ENCODE data around the gene GPSM3. TPM values are rescaled to one million over a fixed set of nuclear protein-coding genes. Genes with fewer than 3 reads are reported as not detected.
"Not testable (repeated sequence)": the region's sequence is repeated elsewhere in the genome, so short reads cannot be mapped to it uniquely, and the experiment has no call there.

The GPSM3 gene
- total RNA-seq, 1 donor from 2014 or later, result 199 TPM

- peak overlapping the region; percentile 83 for H3K27ac Mint-ChIP-seq
- peaks cover 69% of the 10 kb centered on the region for H3K4me1 Mint-ChIP-seq
- DNase-seq, result no peak
- H3K9me3 Mint-ChIP-seq, result no peaks in the 10 kb centered on the region
- H3K4me3 Mint-ChIP-seq, result peak overlapping the region; percentile 91
- no peak for TF ChIP-seq CTCF (IDR thresholded peaks at IDR 0.05)
- POLR2A ChIA-PET, result interaction anchor here (0.6 to 5.2 kb wide), 4 partner anchors 10 to 783 kb away, joined by 3 to 102 read pairs (median 3); partner anchors contain the start of genes AGPAT1 and RNF5
- no peaks in the 10 kb centered on the region for H3K27me3 Mint-ChIP-seq
- ATAC-seq (ENCODE audit: low read depth), result no peak
- H3K36me3 Mint-ChIP-seq (ENCODE audit: low read depth), result peaks cover 64% of the 10 kb centered on the region
- intact Hi-C loops (cut with micrococcal nuclease), result no loop called here
- CTCF ChIA-PET, result interaction anchor here (1.3 kb wide), 1 partner anchor 69 kb away, joined by 3 read pairs; no protein-coding TSS in a partner anchor
Observed at GRCh38 chr6:32188381-32189068, 3.9 kb downstream of the GPSM3 start.

DNA sequence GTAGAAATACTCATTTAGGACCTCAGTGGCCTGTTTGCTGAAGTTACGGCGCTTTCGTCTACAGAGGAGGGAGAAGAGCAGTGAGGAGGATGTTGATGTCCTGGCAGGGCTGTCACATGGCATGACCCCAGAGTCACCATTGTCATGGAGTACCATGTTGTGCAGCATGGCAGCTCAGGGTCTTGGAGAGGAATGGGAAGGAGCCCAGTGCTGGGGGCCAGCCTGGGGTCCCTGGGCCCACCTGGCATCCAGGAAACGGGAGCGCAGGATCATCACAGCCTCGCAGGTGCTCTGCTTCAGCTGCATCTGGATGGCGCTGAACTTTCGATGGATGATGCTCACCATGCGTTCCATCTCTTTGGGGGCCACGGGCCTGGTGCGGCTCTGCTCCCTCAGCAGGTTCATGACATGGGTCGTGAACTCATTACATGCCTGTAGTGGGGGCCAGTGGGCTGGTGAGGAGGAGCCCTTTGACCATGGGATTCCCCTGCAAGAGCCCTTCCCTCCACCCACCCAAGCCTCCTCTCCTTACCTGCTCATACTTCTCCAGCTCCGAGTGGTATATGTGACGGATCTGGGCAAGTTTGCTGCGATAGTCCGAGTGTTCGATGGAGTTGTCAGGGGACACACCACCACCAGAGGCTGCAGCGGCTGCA lies 4.6 kb downstream of the GPSM3 start:
- intact Hi-C loops (cut with micrococcal nuclease); H3K9me3 Mint-ChIP-seq; H3K27me3 Mint-ChIP-seq; ATAC-seq (ENCODE audit: low read depth); DNase-seq: not testable (repeated sequence)
- Mint-ChIP-seq H3K4me1 (peaks cover 62% of the 10 kb centered on the region), H3K27ac (peak overlapping the region; percentile 77), H3K36me3 (ENCODE audit: low read depth) (peaks cover 70% of the 10 kb centered on the region), H3K4me3 (peak overlapping the region; percentile 91)
- ChIA-PET CTCF (interaction anchor here (0.7 to 1.3 kb wide), 2 partner anchors 69 to 519 kb away, joined by 3 read pairs; no protein-coding TSS in a partner anchor), POLR2A (interaction anchor here (0.6 to 1.4 kb wide), 6 partner anchors 8 to 888 kb away, joined by 3 to 8 read pairs (median 4); partner anchors contain the start of genes FKBPL and HLA-DPB1)

DNA sequence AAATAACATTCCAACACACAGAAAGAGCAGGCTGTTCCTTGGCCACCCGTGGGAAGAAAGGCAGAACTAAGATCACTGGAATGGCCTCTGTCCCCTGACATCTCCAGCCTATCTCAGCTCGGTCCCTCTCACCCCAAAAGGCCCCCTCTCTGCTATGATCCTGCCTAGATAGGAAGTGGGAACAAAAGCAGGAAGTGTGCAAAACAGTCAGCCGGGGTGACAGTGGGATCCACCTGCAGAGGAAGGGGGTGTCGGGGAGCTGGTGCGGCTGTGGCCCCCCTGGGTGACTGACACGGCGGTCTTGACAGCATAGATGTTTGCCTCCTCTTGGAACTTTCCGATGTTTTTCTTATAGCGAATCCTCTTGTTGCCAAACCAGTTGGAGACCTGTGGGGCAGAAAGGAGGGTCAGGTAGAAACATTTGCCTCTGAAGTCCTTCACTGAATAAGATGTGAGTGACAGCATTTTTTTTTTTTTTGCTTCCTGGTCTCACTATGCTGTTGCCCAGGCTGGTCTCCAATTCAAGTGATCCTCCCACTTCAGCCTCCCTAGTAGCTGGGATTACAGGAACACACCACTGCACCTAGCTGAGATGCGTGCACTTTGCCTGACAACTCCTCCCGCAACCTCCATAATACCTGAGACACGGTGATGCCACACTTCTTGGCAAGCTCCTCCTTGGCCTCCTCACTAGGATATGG lies 5.3 kb downstream of the GPSM3 start:
- no peak for TF ChIP-seq CTCF (IDR thresholded peaks at IDR 0.05)

DNA sequence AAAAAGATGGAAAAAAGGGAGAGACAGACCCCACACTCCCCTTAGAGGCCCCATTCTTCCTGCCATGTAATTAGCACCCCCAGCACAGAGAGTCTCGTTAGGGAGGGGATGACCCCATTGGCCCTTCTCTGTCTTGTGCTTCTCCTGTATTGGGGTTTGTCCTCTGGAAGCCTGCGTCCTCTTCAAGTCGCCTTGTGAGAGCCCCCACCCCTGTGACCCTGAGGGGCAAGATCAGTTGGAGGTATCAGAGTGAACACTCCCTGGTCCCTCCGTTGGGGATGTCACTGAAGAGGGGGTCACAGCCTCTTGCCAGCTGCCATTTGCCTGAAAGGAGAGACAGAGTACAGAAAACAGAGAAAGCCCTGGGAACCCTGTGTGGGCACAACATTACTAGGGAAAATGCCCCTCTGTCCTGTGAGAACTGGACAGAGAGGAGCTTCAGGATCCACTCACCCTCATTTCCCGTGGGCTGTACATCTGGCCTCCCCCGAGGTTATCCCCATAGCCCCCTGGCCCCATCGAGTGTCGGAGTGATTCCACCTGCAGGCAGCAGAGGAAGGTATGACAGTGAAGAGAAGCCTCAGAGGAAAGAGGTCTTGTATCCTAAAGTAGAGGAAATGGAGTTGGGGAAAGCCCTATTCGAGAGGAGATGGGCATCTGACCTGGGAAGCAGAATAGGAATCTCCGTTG lies 6.1 kb downstream of the GPSM3 start:
- peaks cover 49% of the 10 kb centered on the region for H3K4me1 Mint-ChIP-seq
- ATAC-seq (ENCODE audit: low read depth); CTCF ChIA-PET; H3K27me3 Mint-ChIP-seq; H3K9me3 Mint-ChIP-seq; intact Hi-C loops (cut with micrococcal nuclease); DNase-seq: not testable (repeated sequence)
- H3K36me3 Mint-ChIP-seq (ENCODE audit: low read depth), result peaks cover 72% of the 10 kb centered on the region
- POLR2A ChIA-PET, result interaction anchor here (0.7 to 1.4 kb wide), 3 partner anchors 10 to 34 kb away, joined by 5 to 8 read pairs (median 5); no protein-coding TSS in a partner anchor
- peak overlapping the region; percentile 36 for H3K4me3 Mint-ChIP-seq
- peak overlapping the region; percentile 77 for H3K27ac Mint-ChIP-seq

More for the DNA sequence above, 5.3 kb downstream of the GPSM3 start:
- peak overlapping the region; percentile 8 for H3K4me3 Mint-ChIP-seq
- peaks cover 70% of the 10 kb centered on the region for H3K36me3 Mint-ChIP-seq (ENCODE audit: low read depth)
- peak overlapping the region; percentile 77 for H3K27ac Mint-ChIP-seq
- intact Hi-C loops (cut with micrococcal nuclease), result no loop called here
- no peaks in the 10 kb centered on the region for H3K27me3 Mint-ChIP-seq
- no peaks in the 10 kb centered on the region for H3K9me3 Mint-ChIP-seq
- ATAC-seq (ENCODE audit: low read depth), result no peak
- H3K4me1 Mint-ChIP-seq, result peaks cover 56% of the 10 kb centered on the region
- DNase-seq, result no peak
- CTCF ChIA-PET, result interaction anchor here (0.7 to 1.3 kb wide), 2 partner anchors 68 to 520 kb away, joined by 3 read pairs; no protein-coding TSS in a partner anchor
- POLR2A ChIA-PET, result interaction anchor here (0.7 to 1.4 kb wide), 4 partner anchors 8 to 889 kb away, joined by 3 to 8 read pairs (median 4); partner anchors contain the start of genes FKBPL and HLA-DPB1

DNA sequence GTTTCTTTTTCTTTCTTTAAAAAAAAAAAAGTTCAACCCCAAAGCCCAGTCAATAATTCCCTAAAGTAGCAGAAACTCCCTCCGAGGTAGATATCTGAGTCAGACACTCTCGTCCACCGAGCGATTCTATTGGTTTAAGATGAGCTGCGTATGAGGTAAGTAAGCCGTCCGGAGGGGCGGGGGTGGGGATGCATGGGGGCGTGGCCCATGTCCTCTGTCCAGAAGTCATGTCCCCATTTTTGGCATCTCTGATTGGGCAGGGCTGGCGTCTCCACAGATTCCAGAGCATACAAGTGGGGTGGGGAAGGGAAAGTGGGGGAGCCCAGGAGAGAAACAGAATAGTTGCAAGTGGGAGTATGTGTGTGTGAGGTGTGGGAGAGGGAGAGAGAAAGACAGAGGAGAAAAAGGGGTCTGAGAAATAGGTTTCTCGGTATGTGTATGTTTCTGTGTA lies 6.7 kb downstream of the GPSM3 start:
- CTCF ChIA-PET, result not testable (repeated sequence)
- H3K4me3 Mint-ChIP-seq, result peak overlapping the region; percentile 36

More for the DNA sequence above, 6.7 kb downstream of the GPSM3 start:
- peak; percentile 10 for ATAC-seq (ENCODE audit: low read depth)
- Mint-ChIP-seq H3K36me3 (ENCODE audit: low read depth) (peaks cover 74% of the 10 kb centered on the region), H3K4me1 (peaks cover 45% of the 10 kb centered on the region), H3K27ac (peak overlapping the region; percentile 77)
- POLR2A ChIA-PET, result interaction anchor here (0.6 to 1.2 kb wide), 3 partner anchors 9 to 1133 kb away, joined by 3 to 5 read pairs (median 5); no protein-coding TSS in a partner anchor
- DNase-seq; H3K9me3 Mint-ChIP-seq; H3K27me3 Mint-ChIP-seq; intact Hi-C loops (cut with micrococcal nuclease): not testable (repeated sequence)

All from activated B cell treated with CpG ODN at 0.5 μM for 24 hours (primary cell).